Choroid plexus epithelial cell (primary cell): ENCODE measurements around the gene RAE1.
A peak's percentile ranks its signal among the peaks of the same experiment; 100 is the strongest.

Experiments
- DNase-seq: peaks from one replicate; pipeline ENCODE4 v3.0.0-alpha.2; 2010; ENCODE audit warnings: low read depth
- H3K4me3 ChIP-seq: 2 replicates; pipeline ENCODE4 v1.5.1; 2011; ENCODE audit warnings: low read depth, mild to moderate bottlenecking, control low read depth, low read length, moderate library complexity
- CTCF ChIP-seq: conservative IDR thresholded peaks from 2 replicates; pipeline ENCODE4 v1.5.1; 2011; ENCODE audit warnings: low read depth, mild to moderate bottlenecking, control low read depth, inconsistent platforms, low read length, moderate library complexity

Gene RAE1

GRCh38 chr20:57387945-57388371, 36.9 kb downstream of the RAE1 start:
- peak; percentile 30 for DNase-seq
- H3K4me3 ChIP-seq = no peak overlapping the region
- TF ChIP-seq CTCF = no peak

GRCh38 chr20:57388953-57389694, 38.1 kb downstream of the RAE1 start:
- peak; percentile 31 for TF ChIP-seq CTCF
- peak; percentile 45 for DNase-seq
- H3K4me3 ChIP-seq = peak overlapping the region; percentile 34

GRCh38 chr20:57389695-57390603, 38.9 kb downstream of the RAE1 start:
- no peak for TF ChIP-seq CTCF
- no peak overlapping the region for H3K4me3 ChIP-seq
- peak; percentile 36 for DNase-seq

- TF ChIP-seq CTCF = no peak
- peak; percentile 61 for DNase-seq
- H3K4me3 ChIP-seq = peak within 1 kb of the TSS; percentile 64
These were observed 39.8 kb downstream of the RAE1 start, which contains the start of gene RBM38 for GRCh38 chr20:57390604-57391438. Gene RBM38 (plus strand): TSS chr20:57391396. CDS start chr20:57391582, 186 bp downstream.

GRCh38 chr20:57391439-57392301, 40.6 kb downstream of the RAE1 start:
- DNase-seq = peak; percentile 12
- TF ChIP-seq CTCF = no peak
- peak overlapping the region; percentile 64 for H3K4me3 ChIP-seq
